Neuronal stem cell (in vitro differentiated cells): Measurements from ENCODE around the gene PKD1.

ENCODE experiments used
- DNase-seq: peaks from one replicate; pipeline ENCODE4 v3.0.0-alpha.2; 2013; ENCODE audit warnings: low spot score
- H2AFZ ChIP-seq: one replicate; pipeline ENCODE4 v1.6.1; 2013; ENCODE audit warnings: mild to moderate bottlenecking, low read length, inconsistent platforms
- H2AK5ac ChIP-seq: 2 replicates; pipeline ENCODE4 v1.6.1; 2013; ENCODE audit warnings: low read depth, mild to moderate bottlenecking, inconsistent platforms, low read length, moderate library complexity, mixed read lengths
- H2BK120ac ChIP-seq: 2 replicates; pipeline ENCODE4 v1.6.1; 2013; ENCODE audit warnings: low read depth, mild to moderate bottlenecking, inconsistent platforms, low read length, moderate library complexity, mixed read lengths
- H2BK12ac ChIP-seq: one replicate; pipeline ENCODE4 v1.6.1; 2013; ENCODE audit warnings: low read length, inconsistent platforms
- H2BK15ac ChIP-seq: 2 replicates; pipeline ENCODE4 v1.6.1; 2013; ENCODE audit warnings: mild to moderate bottlenecking, low read length, inconsistent platforms, mixed read lengths
- H2BK5ac ChIP-seq: one replicate; pipeline ENCODE4 v1.6.1; 2013; ENCODE audit warnings: inconsistent platforms, mild to moderate bottlenecking, low read length, moderate library complexity
- H3K14ac ChIP-seq: one replicate; pipeline ENCODE4 v1.6.1; 2013; ENCODE audit warnings: low read length, inconsistent platforms
- H3K18ac ChIP-seq: 2 replicates; pipeline ENCODE4 v1.6.1; 2013; ENCODE audit warnings: low read length, inconsistent platforms
- H3K23ac ChIP-seq: 2 replicates; pipeline ENCODE4 v1.6.1; 2013; ENCODE audit warnings: low read depth, mild to moderate bottlenecking, mixed read lengths, low read length, inconsistent platforms; ENCODE audit not compliant: poor library complexity
- H3K27ac ChIP-seq: replicated peaks from 3 replicates; pipeline ENCODE4 v1.5.1; 2013; ENCODE audit warnings: low read length, inconsistent platforms
- H3K27me3 ChIP-seq, 3 experiments: 2 replicates each; pipeline ENCODE4 v1.6.1; 2013; ENCODE audit warnings: low read length in 3 of 3, mild to moderate bottlenecking in 2 of 3, inconsistent platforms in 1 of 3, low read depth in 1 of 3, mixed read lengths in 1 of 3, moderate library complexity in 1 of 3; ENCODE audit not compliant: control insufficient read depth in 3 of 3, insufficient read depth in 3 of 3
- H3K36me3 ChIP-seq, 2 donors: replicated peaks in 1 of 2; 2 replicates each; pipeline ENCODE4 v1.6.1; 2013; ENCODE audit warnings: low read length in 2 of 2; ENCODE audit not compliant: control insufficient read depth in 2 of 2, insufficient read depth in 2 of 2
- H3K4ac ChIP-seq: 2 replicates; pipeline ENCODE4 v1.6.1; 2013; ENCODE audit warnings: inconsistent platforms, mild to moderate bottlenecking, low read length, moderate library complexity
- H3K4me1 ChIP-seq, 2 donors: 1 replicate in 1 of 2; 2 replicates in 1 of 2; pipeline ENCODE4 v1.6.1; 2013; ENCODE audit warnings: low read length in 2 of 2, low read depth in 1 of 2; ENCODE audit not compliant: control insufficient read depth in 2 of 2, insufficient read depth in 1 of 2
- H3K4me2 ChIP-seq: one replicate; pipeline ENCODE4 v1.6.1; 2013; ENCODE audit warnings: mild to moderate bottlenecking, low read length, inconsistent platforms; ENCODE audit not compliant: insufficient read depth, poor library complexity, severe bottlenecking
- H3K4me3 ChIP-seq, 2 donors: 2 replicates each; pipeline ENCODE4 v1.5.1; 2013; ENCODE audit warnings: low read length in 2 of 2, mild to moderate bottlenecking in 2 of 2, inconsistent platforms in 1 of 2, moderate library complexity in 1 of 2
- H3K79me1 ChIP-seq: one replicate; pipeline ENCODE4 v1.6.1; 2013; ENCODE audit warnings: low read depth, mild to moderate bottlenecking, inconsistent platforms, low read length, moderate library complexity
- H3K9ac ChIP-seq: one replicate; pipeline ENCODE4 v1.6.1; 2013; ENCODE audit warnings: mild to moderate bottlenecking, low read depth, low read length, inconsistent platforms; ENCODE audit not compliant: poor library complexity
- H3K9me3 ChIP-seq, 2 donors: replicated peaks in 1 of 2; 2 replicates each; pipeline versions ENCODE3 to v1.6.1; 2013; ENCODE audit warnings: low read length in 2 of 2, mild to moderate bottlenecking in 2 of 2, inconsistent platforms in 1 of 2, low read depth in 1 of 2, mixed read lengths in 1 of 2, moderate library complexity in 1 of 2; ENCODE audit not compliant: control insufficient read depth in 2 of 2, insufficient read depth in 1 of 2
- H4K8ac ChIP-seq: one replicate; pipeline ENCODE4 v1.6.1; 2013; ENCODE audit warnings: low read depth, mild to moderate bottlenecking, inconsistent platforms, low read length, moderate library complexity
- H4K91ac ChIP-seq: one replicate; pipeline ENCODE4 v1.6.1; 2013; ENCODE audit warnings: low read length, low read depth, mild to moderate bottlenecking, inconsistent platforms; ENCODE audit not compliant: poor library complexity
- WGBS, 2 donors: extraction: QIAGEN DNeasy Blood & Tissue Kit; methylation state at CpG; one replicate each; pipeline ENCODE4 v1.1.7; 2013; ENCODE audit warnings: missing lambda C conversion rate in 2 of 2, mixed read lengths in 1 of 2; ENCODE audit not compliant: insufficient read length in 2 of 2, insufficient replicate concordance in 1 of 2; ENCODE audit errors: extremely low coverage in 2 of 2; 5-methylcytosine and 5-hydroxymethylcytosine counted together

Gene PKD1

DNA sequence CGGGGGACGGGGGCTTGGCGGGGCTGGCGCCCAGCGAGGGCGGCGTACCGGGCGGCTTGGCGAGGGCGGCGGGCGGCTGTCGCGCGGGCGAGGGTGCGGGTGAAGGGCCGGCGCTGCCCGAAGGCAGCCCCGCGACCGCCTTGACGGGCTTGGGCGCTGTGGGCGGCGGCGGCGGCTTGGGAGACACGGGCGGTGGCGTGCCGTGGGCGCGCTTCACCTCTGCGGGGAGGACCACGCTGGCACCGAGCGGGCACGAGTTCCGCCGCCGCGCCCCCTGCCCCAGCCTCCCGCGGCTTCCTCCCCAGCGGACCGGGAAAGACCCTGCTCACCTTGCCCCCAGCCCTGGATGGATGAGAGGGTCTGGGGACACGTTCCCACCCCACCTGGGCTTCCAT lies 43.4 kb upstream of the PKD1 start:
- DNase-seq = no peak
- H2AFZ ChIP-seq = no peak overlapping the region
- no CpG with 5 or more reads among the region's 50 CpGs for WGBS, 2 donors
- H4K91ac ChIP-seq = no peak overlapping the region
- H2BK5ac ChIP-seq = no peak overlapping the region
- H3K27me3 ChIP-seq = no peaks in the 10 kb centered on the region
- no peak overlapping the region for H3K23ac ChIP-seq
- H2BK15ac ChIP-seq = no peak overlapping the region
- H3K9me3 ChIP-seq = no peaks in the 10 kb centered on the region
- peaks cover 23 to 58% of the 10 kb centered on the region in 2 donors for H3K36me3 ChIP-seq
- peak overlapping the region; percentile 53 for H3K4ac ChIP-seq
- H4K8ac ChIP-seq = no peak overlapping the region
- no peak overlapping the region for H3K27ac ChIP-seq
- H3K4me2 ChIP-seq = peak overlapping the region; percentile 18
- H3K79me1 ChIP-seq = peaks cover 2% of the 10 kb centered on the region
- H2BK120ac ChIP-seq = no peak overlapping the region
- H2BK12ac ChIP-seq = no peak overlapping the region
- no peak overlapping the region for H3K14ac ChIP-seq
- peaks cover 0 to 3% of the 10 kb centered on the region in 2 donors for H3K4me1 ChIP-seq
- H3K18ac ChIP-seq = peak overlapping the region; percentile 76
- H2AK5ac ChIP-seq = peak overlapping the region; percentile 83
- H3K4me3 ChIP-seq = no peak overlapping the region
- no peak overlapping the region for H3K9ac ChIP-seq

DNA sequence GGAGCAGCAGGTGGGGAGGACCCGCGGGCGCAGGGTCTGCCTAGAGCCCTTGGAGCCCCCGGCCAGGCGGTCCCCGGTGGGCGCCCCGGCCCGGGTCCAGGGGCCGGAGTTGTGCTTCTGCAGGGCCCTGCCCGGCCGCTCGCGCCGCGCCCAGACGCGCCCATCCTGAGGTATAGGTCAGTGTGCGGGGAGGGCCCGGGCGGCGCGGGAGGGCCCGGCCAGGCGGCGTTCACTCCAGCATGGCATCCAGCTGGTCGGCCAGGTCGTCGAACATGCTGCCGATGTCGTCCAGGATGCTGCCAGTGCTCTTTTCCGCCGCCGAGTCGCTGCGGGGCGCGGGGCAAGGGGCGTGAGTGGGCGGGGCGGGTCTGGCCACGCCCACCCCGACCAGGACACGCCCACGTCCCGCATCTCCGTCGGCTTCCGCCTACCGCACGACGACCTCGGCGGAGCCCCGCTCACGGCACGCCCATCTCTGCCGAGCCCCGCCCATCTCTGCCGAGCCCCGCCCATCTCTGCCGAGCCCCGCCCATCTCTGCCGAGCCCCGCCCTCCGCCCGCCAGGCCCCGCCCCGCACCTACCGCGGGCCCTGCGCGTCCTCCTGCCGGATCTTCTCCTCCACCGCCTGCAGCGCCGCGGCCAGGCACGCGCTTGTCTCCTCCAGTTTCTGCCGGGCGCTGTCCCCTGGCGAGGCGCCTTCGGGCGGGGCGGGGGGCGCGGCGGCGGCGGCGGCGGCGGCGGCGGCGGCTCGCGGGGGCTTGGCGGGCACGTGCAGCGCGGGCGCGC lies 42.8 kb upstream of the PKD1 start:
- Histone ChIP-seq H3K79me1 (peaks cover 2% of the 10 kb centered on the region), H3K36me3 (peaks cover 27 to 61% of the 10 kb centered on the region in 2 donors), H3K18ac (peak overlapping the region; percentile 57), H3K4ac (no peak overlapping the region), H2AFZ (no peak overlapping the region), H4K91ac (no peak overlapping the region), H3K4me3 (no peak overlapping the region), H2BK5ac (no peak overlapping the region), H3K4me2 (peak overlapping the region; percentile 18), H3K9ac (no peak overlapping the region), H3K9me3 (no peaks in the 10 kb centered on the region), H2BK120ac (no peak overlapping the region), H3K23ac (no peak overlapping the region), H3K27me3 (no peaks in the 10 kb centered on the region), H4K8ac (no peak overlapping the region), H2BK12ac (no peak overlapping the region), H3K14ac (no peak overlapping the region), H2BK15ac (no peak overlapping the region), H3K27ac (no peak overlapping the region), H3K4me1 (peaks cover 0 to 3% of the 10 kb centered on the region in 2 donors), H2AK5ac (peak overlapping the region; percentile 83)
- no peak for DNase-seq
- WGBS, 2 donors = no CpG with 5 or more reads among the region's 106 CpGs

DNA sequence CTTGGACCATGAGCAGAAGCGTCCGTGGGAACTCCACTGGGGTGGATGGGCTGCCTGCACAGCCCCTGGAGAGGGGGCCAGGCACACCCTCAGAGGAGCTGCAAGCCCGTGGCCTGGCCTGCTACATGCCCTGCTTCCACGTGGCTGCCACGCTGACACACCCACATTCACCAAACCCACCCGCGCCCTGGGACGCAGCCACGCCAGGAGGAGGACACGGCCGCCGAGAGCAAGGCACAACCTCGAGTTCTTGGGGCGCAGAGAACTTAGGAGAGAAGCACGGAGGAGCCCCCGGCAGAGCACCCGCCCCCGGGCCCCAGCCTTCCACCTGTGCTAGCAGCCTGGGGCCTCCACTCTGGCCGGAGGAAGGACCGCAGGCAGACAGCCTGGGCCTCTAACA lies 41.9 kb upstream of the PKD1 start:
- Histone ChIP-seq H2BK120ac (no peak overlapping the region), H4K8ac (no peak overlapping the region), H2BK12ac (no peak overlapping the region), H2BK15ac (no peak overlapping the region), H3K4me2 (no peak overlapping the region), H2BK5ac (peak overlapping the region; percentile 5), H3K27ac (no peak overlapping the region), H3K36me3 (peaks cover 25 to 63% of the 10 kb centered on the region in 2 donors), H3K27me3 (no peaks in the 10 kb centered on the region), H4K91ac (no peak overlapping the region), H3K79me1 (peaks cover 2% of the 10 kb centered on the region), H3K9ac (no peak overlapping the region), H3K23ac (no peak overlapping the region), H3K4me1 (peaks cover 0 to 3% of the 10 kb centered on the region in 2 donors), H3K4me3 (no peak overlapping the region), H2AFZ (no peak overlapping the region), H3K4ac (no peak overlapping the region), H3K9me3 (no peaks in the 10 kb centered on the region), H3K14ac (no peak overlapping the region), H3K18ac (no peak overlapping the region), H2AK5ac (no peak overlapping the region)
- no peak for DNase-seq
- no CpG with 5 or more reads among the region's 20 CpGs for WGBS, 2 donors

DNA sequence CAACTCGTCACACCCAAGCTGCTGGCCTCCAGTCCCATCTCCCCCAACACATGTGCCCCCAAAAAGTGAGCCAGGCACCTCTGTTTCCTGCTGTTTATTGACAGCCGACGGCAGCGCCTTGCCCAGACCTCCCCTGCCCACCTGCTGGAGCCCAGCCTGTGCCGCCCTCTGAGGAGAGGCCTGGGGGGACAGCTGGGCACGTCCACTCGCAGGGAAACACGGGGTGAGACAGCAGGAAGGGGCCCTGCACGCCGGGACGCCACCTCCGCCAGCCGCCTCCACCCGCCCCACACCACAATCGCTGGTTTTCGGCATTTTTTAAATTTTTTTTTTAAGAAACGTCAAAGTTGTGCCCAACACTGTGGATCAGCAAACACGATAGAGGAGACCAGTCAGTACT lies 41.4 kb upstream of the PKD1 start:
- H4K8ac ChIP-seq = no peak overlapping the region
- no peak overlapping the region for H2AK5ac ChIP-seq
- no peak overlapping the region for H4K91ac ChIP-seq
- no peak overlapping the region for H3K4ac ChIP-seq
- H3K14ac ChIP-seq = peak overlapping the region; percentile 21
- DNase-seq = no peak
- H3K9ac ChIP-seq = no peak overlapping the region
- H3K9me3 ChIP-seq = no peaks in the 10 kb centered on the region
- H3K79me1 ChIP-seq = peaks cover 2% of the 10 kb centered on the region
- H2BK12ac ChIP-seq = no peak overlapping the region
- H3K23ac ChIP-seq = peak overlapping the region; percentile 20
- H3K4me2 ChIP-seq = no peak overlapping the region
- H3K27me3 ChIP-seq = no peaks in the 10 kb centered on the region
- H2AFZ ChIP-seq = no peak overlapping the region
- peaks cover 25 to 61% of the 10 kb centered on the region in 2 donors for H3K36me3 ChIP-seq
- no peak overlapping the region for H3K27ac ChIP-seq
- no peak overlapping the region for H2BK15ac ChIP-seq
- H2BK5ac ChIP-seq = peak overlapping the region; percentile 5
- no CpG with 5 or more reads among the region's 18 CpGs for WGBS, 2 donors
- no peak overlapping the region for H3K18ac ChIP-seq
- H3K4me3 ChIP-seq = no peak overlapping the region
- peaks cover 0 to 3% of the 10 kb centered on the region in 2 donors for H3K4me1 ChIP-seq
- no peak overlapping the region for H2BK120ac ChIP-seq
